ENCODE measurements around the gene ZSCAN25.
"Not testable (repeated sequence)": the region's sequence is repeated elsewhere in the genome, so short reads cannot be mapped to it uniquely, and the experiment has no call there.

ZSCAN25 gene

GRCh38 chr7:99652671-99653070 is 35.9 kb downstream of the ZSCAN25 start:
- DNase-seq: no peak

GRCh38 chr7:99653269-99653668 is 36.5 kb downstream of the ZSCAN25 start:
- not testable (repeated sequence) for DNase-seq

- no peak for DNase-seq
Measured at GRCh38 chr7:99653754-99654153, 37.0 kb downstream of the ZSCAN25 start.

- not testable (repeated sequence) for DNase-seq
Measured at GRCh38 chr7:99654626-99655025, 37.9 kb downstream of the ZSCAN25 start.

- not testable (repeated sequence) for DNase-seq
Measured at GRCh38 chr7:99657879-99658278, 41.1 kb downstream of the ZSCAN25 start.

- peak; percentile 53 for DNase-seq
Measured at GRCh38 chr7:99665312-99666012, 48.7 kb downstream of the ZSCAN25 start.

GRCh38 chr7:99666013-99666395 is 49.3 kb downstream of the ZSCAN25 start:
- DNase-seq: peak; percentile 36

- no peak for DNase-seq
Measured at GRCh38 chr7:99667179-99667578, 50.4 kb downstream of the ZSCAN25 start.

- no peak for DNase-seq
Measured at GRCh38 chr7:99668541-99668940, 51.8 kb downstream of the ZSCAN25 start.

- DNase-seq: no peak
Measured at GRCh38 chr7:99669782-99670181, 53.0 kb downstream of the ZSCAN25 start.

GRCh38 chr7:99672573-99672972 is 55.8 kb downstream of the ZSCAN25 start:
- no peak for DNase-seq

- no peak for DNase-seq
Measured at GRCh38 chr7:99674995-99675742, 58.4 kb downstream of the ZSCAN25 start.

- DNase-seq: no peak
Measured at GRCh38 chr7:99677013-99677647, 60.4 kb downstream of the ZSCAN25 start.

GRCh38 chr7:99677648-99678045 is 60.9 kb downstream of the ZSCAN25 start:
- no peak for DNase-seq

- DNase-seq: no peak
Measured at GRCh38 chr7:99679032-99679399, 62.3 kb downstream of the ZSCAN25 start.

GRCh38 chr7:99679400-99680191 is 62.9 kb downstream of the ZSCAN25 start, which contains the start of gene CYP3A5:
TSS of gene CYP3A5 (minus strand) at chr7:99679996. CDS start at chr7:99679896, 100 bp downstream.
- DNase-seq: no peak
